GM12878 (cell line): ENCODE data around the gene DNAJC11. TPM values are rescaled to one million over a fixed set of nuclear protein-coding genes. Genes with fewer than 3 reads are reported as not detected.

Experiments used
- ATAC-seq: fragments of 200-7000 bp; cut with Tn5 transposase; 3 replicates; pipeline ENCODE4 v1.9.1; 2020; ENCODE audit warnings: mild to moderate bottlenecking, moderate library complexity
- BruUV-seq: library from RNA; stranded (reverse); fragments of 400-500 nt; replicated peaks from 2 replicates; lab custom pipeline; 2021; lab: Mats Ljungman, UMichigan
- CTCF ChIA-PET: fragments of 300-600 bp; sonication (Branson Sonifier 250); formaldehyde crosslinking; extraction: SDS; loops from one replicate; lab custom pipeline; 2021; ENCODE audit warnings: inconsistent platforms; lab: Yijun Ruan, JAX
- POLR2A ChIA-PET: fragments of 350-600 bp; formaldehyde crosslinking; extraction: SDS; loops from one replicate; lab custom pipeline; 2021; ENCODE audit warnings: inconsistent platforms; lab: Charles Lee
- RAD21 ChIA-PET: fragments of 300-600 bp; sonication (Branson Sonifier 250); formaldehyde crosslinking; loops from one replicate; lab custom pipeline; 2023; ENCODE audit warnings: antibody characterized with exemption; ENCODE audit not compliant: unreplicated experiment; lab: Charles Lee
- SMC1A ChIA-PET: fragments of 300-600 bp; sonication (Branson Sonifier 250); formaldehyde crosslinking; loops from one replicate; lab custom pipeline; 2023; ENCODE audit not compliant: unreplicated experiment, uncharacterized antibody; lab: Charles Lee
- DNase-seq: peaks from one replicate; pipeline ENCODE4 v3.0.0-alpha.2; 2011; ENCODE audit warnings: low read depth, low spot score
- FAIRE-seq: peaks from 3 replicates; lab custom pipeline; 2011; peaks lifted over from hg19 to GRCh38; lab: Jason Lieb, UNC
- H2AFZ ChIP-seq: 2 replicates; pipeline ENCODE4 v1.6.0; 2011; ENCODE audit warnings: low read depth, low read length, control low read depth; ENCODE audit not compliant: control insufficient read depth
- H3K27ac ChIP-seq: 2 replicates; pipeline ENCODE4 v1.5.1; 2011; ENCODE audit warnings: control low read depth; ENCODE audit not compliant: control insufficient read depth, insufficient read depth
- H3K27me3 ChIP-seq, 2 experiments: replicated peaks in 1 of 2; 2 replicates each; pipeline versions ENCODE4 v1.6.0 to v1.6.1; 2011; ENCODE audit warnings: low read length in 1 of 2; ENCODE audit not compliant: control insufficient read depth in 2 of 2, insufficient read depth in 2 of 2
- H3K36me3 ChIP-seq, 2 experiments: 2 replicates each; pipeline ENCODE4 v1.5.1; 2011; ENCODE audit warnings: low read length in 1 of 2; ENCODE audit not compliant: control insufficient read depth in 2 of 2, insufficient read depth in 2 of 2
- H3K4me1 ChIP-seq: 2 replicates; pipeline ENCODE4 v1.6.1; 2011; ENCODE audit warnings: mild to moderate bottlenecking, low read length, moderate library complexity, mixed read lengths; ENCODE audit not compliant: control insufficient read depth, insufficient read depth
- H3K4me2 ChIP-seq: 2 replicates; pipeline ENCODE4 v1.6.0; 2011; ENCODE audit warnings: control low read depth; ENCODE audit not compliant: control insufficient read depth, insufficient read depth
- H3K4me3 ChIP-seq: fragments of 200-600 bp; sonication (generic); 2 replicates; pipeline ENCODE4 v1.5.1; 2016
- H3K79me2 ChIP-seq: 2 replicates; pipeline ENCODE4 v1.6.0; 2011; ENCODE audit warnings: low read length; ENCODE audit not compliant: control insufficient read depth, insufficient read depth
- H3K9ac ChIP-seq: 2 replicates; pipeline ENCODE4 v1.8.0; 2011; ENCODE audit warnings: low read length, control low read depth, mixed read lengths; ENCODE audit not compliant: control insufficient read depth, insufficient read depth
- H3K9me3 ChIP-seq: replicated peaks from 3 replicates; pipeline ENCODE4 v1.5.1; 2011; ENCODE audit warnings: mild to moderate bottlenecking, low read length; ENCODE audit not compliant: control insufficient read depth, insufficient read depth
- H4K20me1 ChIP-seq: 2 replicates; pipeline ENCODE4 v1.6.0; 2011; ENCODE audit not compliant: control insufficient read depth, insufficient read depth
- BHLHE40 ChIP-seq, 2 experiments: fragments of 450-650 bp in 1 of 2; IDR thresholded peaks; 2 replicates each; pipeline ENCODE4 v1.6.1; 2011 to 2017; ENCODE audit warnings: low read depth in 2 of 2, borderline replicate concordance in 1 of 2, improper control_type of control experiment in 1 of 2, low read length in 1 of 2, mild to moderate bottlenecking in 1 of 2
- ETV6 ChIP-seq, 2 experiments: fragments of 450-650 bp in 1 of 2; IDR thresholded peaks in 1 of 2; conservative IDR thresholded peaks in 1 of 2; 2 replicates each; pipeline ENCODE4 v1.6.1; 2014; ENCODE audit warnings: antibody characterized with exemption in 1 of 2, borderline replicate concordance in 1 of 2, low read depth in 1 of 2, mild to moderate bottlenecking in 1 of 2, moderate library complexity in 1 of 2
- GABPA ChIP-seq: IDR thresholded peaks from 2 replicates; pipeline ENCODE4 v1.6.1; 2014; ENCODE audit warnings: antibody characterized with exemption, low read depth, mild to moderate bottlenecking, inconsistent platforms
- HCFC1 ChIP-seq: fragments of 150-350 bp; IDR thresholded peaks from 2 replicates; pipeline ENCODE4 v1.6.1; 2014; ENCODE audit warnings: low read length
- IRF4 ChIP-seq: IDR thresholded peaks from 2 replicates; pipeline ENCODE4 v1.6.1; 2011; ENCODE audit warnings: low read depth, low read length
- IRF5 ChIP-seq: fragments of 450-650 bp; IDR thresholded peaks from 2 replicates; pipeline ENCODE4 v1.6.1; 2017; ENCODE audit warnings: borderline replicate concordance
- MYB ChIP-seq: fragments of 150-350 bp; IDR thresholded peaks from 2 replicates; pipeline ENCODE4 v1.6.1; 2014; ENCODE audit warnings: mild to moderate bottlenecking, low read depth, low read length, borderline replicate concordance
- SPI1 ChIP-seq: IDR thresholded peaks from 2 replicates; pipeline ENCODE4 v1.6.1; 2011; ENCODE audit warnings: low read depth, mild to moderate bottlenecking, low read length, moderate library complexity, borderline replicate concordance; ENCODE audit not compliant: insufficient read depth
- ZBTB33 ChIP-seq: fragments of 450-650 bp; IDR thresholded peaks from 2 replicates; pipeline ENCODE4 v1.6.1; 2017; ENCODE audit warnings: mild to moderate bottlenecking
- ZNF24 ChIP-seq: fragments of 450-650 bp; IDR thresholded peaks from 2 replicates; pipeline ENCODE4 v1.6.1; 2017; ENCODE audit warnings: antibody characterized with exemption, mild to moderate bottlenecking
- ZNF274 ChIP-seq: IDR thresholded peaks from one replicate; pipeline ENCODE4 v1.8.0; 2011; ENCODE audit not compliant: insufficient read length, insufficient read depth
- ZZZ3 ChIP-seq: IDR thresholded peaks from 2 replicates; pipeline ENCODE4 v1.6.1; 2011; ENCODE audit warnings: low read depth; ENCODE audit not compliant: control insufficient read depth, insufficient read length
- WGBS: methylation state at CpG from one replicate; pipeline ENCODE4 v1.1.6; 2016; ENCODE audit warnings: low lambda C conversion rate; ENCODE audit not compliant: insufficient replicate concordance, insufficient coverage; ENCODE audit errors: missing lambda C conversion rate; 5-methylcytosine and 5-hydroxymethylcytosine counted together
- in situ Hi-C: fragments of 300-500 bp; cut with MboI; formaldehyde crosslinking; loops from 9 replicates; pipeline ENCODE4 v1.14.3; 2018; ENCODE audit warnings: mixed read lengths
- intact Hi-C: fragments of 100-400 bp; cut with micrococcal nuclease; formaldehyde crosslinking; loops from one replicate; pipeline ENCODE4 v1.14.2; 2022; ENCODE audit not compliant: unreplicated experiment
- polyA plus RNA-seq, 11 experiments: library from polyadenylated mRNA; depleted of rRNA in 4 of 11; unstranded in 6 of 11; stranded (reverse) in 5 of 11; fragments of >200 nt; fragmentation: Nextera tagmentation in 4 of 11; fragmentation: Illumina TruSeq in 1 of 11; extraction: Ambion mirVana in 4 of 11; extraction: Trizol in 1 of 11; gene quantifications; 1 replicate in 1 of 11; 2 replicates in 10 of 11; pipeline versions ENCODE4 v1.2.1 to v1.2.3, GENCODE V29; 2011 to 2016; ENCODE audit warnings: inconsistent platforms in 2 of 11, missing spikeins in 2 of 11, low read depth in 1 of 11
- total RNA-seq, 4 experiments: library from RNA; depleted of rRNA in 3 of 4; stranded (reverse); fragments of >200 nt in 3 of 4; fragmentation: Illumina TruSeq in 1 of 4; extraction: Trizol in 1 of 4; gene quantifications; 2 replicates each; pipeline versions ENCODE4 v1.2.1 to v1.2.3, GENCODE V29; 2013 to 2021
- TF ChIP-seq, protein P1 (sequence below): fragments of 450-650 bp; formaldehyde crosslinking; IDR thresholded peaks from 2 replicates; pipeline ENCODE4 v1.4.0; 2022; ENCODE audit warnings: mild to moderate bottlenecking, moderate library complexity

The DNAJC11 gene
- total and polyA plus RNA-seq, 10 of the 15 experiments (the other 5 are each of a cell fraction or from before 2014, with no cell fraction given) = 5.0 to 58.8 (median 39.5) TPM

GRCh38 chr1:6613361-6614018, 88.1 kb downstream of the DNAJC11 start, which contains the start of gene PHF13 (continued):
- TF ChIP-seq IRF5 (no peak), ETV6 (conservative IDR thresholded peaks at IDR 0.05 in 1 of 2, IDR thresholded peaks at IDR 0.05 in 1 of 2; ENCODE audit: borderline replicate concordance in 1 of 2, low read depth in 1 of 2) (no peak)
- TF ChIP-seq, protein P1, sequence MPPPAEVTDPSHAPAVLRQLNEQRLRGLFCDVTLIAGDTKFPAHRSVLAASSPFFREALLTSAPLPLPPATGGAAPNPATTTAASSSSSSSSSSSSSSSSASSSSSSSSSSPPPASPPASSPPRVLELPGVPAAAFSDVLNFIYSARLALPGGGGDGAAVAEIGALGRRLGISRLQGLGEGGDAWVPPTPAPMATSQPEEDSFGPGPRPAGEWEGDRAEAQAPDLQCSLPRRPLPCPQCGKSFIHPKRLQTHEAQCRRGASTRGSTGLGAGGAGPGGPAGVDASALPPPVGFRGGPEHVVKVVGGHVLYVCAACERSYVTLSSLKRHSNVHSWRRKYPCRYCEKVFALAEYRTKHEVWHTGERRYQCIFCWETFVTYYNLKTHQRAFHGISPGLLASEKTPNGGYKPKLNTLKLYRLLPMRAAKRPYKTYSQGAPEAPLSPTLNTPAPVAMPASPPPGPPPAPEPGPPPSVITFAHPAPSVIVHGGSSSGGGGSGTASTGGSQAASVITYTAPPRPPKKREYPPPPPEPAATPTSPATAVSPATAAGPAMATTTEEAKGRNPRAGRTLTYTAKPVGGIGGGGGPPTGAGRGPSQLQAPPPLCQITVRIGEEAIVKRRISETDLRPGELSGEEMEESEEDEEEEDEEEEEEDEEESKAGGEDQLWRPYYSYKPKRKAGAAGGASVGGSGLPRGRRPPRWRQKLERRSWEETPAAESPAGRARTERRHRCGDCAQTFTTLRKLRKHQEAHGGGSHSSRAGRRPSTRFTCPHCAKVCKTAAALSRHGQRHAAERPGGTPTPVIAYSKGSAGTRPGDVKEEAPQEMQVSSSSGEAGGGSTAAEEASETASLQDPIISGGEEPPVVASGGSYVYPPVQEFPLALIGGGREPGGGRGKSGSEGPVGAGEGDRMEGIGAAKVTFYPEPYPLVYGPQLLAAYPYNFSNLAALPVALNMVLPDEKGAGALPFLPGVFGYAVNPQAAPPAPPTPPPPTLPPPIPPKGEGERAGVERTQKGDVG (CRISPR knock-in tag) = no peak

GRCh38 chr1:6612641-6613360, 88.8 kb downstream of the DNAJC11 start:
- no peaks in the 10 kb centered on the region for H3K27me3 ChIP-seq
- no peak for TF ChIP-seq ZNF274
- TF ChIP-seq BHLHE40 (IDR thresholded peaks at IDR 0.05; ENCODE audit: borderline replicate concordance in 1 of 2, low read depth in 2 of 2, low read length in 1 of 2) = no peak
- TF ChIP-seq GABPA = no peak
- TF ChIP-seq ZNF24 = 0 out of 2 replicates have a peak, but pooled peaks have one; percentile 44
- no peak for TF ChIP-seq SPI1
- TF ChIP-seq HCFC1 = no peak
- TF ChIP-seq ZZZ3 = no peak
- TF ChIP-seq IRF4 = no peak
- TF ChIP-seq ZBTB33 = no peak
- no peak for TF ChIP-seq MYB

More at GRCh38 chr1:6612641-6613360, 88.8 kb downstream of the DNAJC11 start:
- Histone ChIP-seq H3K9ac (peak overlapping the region; percentile 67), H3K79me2 (peaks cover 22% of the 10 kb centered on the region), H3K27ac (peak overlapping the region; percentile 4; the same call in 1 of the 2 replicates), H3K9me3 (no peaks in the 10 kb centered on the region), H4K20me1 (no peaks in the 10 kb centered on the region), H3K4me3 (peak overlapping the region; percentile 77), H3K36me3 (peaks cover 0 to 1% of the 10 kb centered on the region in 2 experiments; a peak in 3 of 4 replicates), H3K4me2 (peak overlapping the region; percentile 98), H3K4me1 (no peaks in the 10 kb centered on the region), H2AFZ (peak overlapping the region; percentile 88)
- FAIRE-seq = no peak
- DNase-seq = no peak
- intact Hi-C loops = loop anchor here (1.0 to 10.0 kb wide), 3 partner anchors 10 to 172 kb away; partner anchors contain the start of genes CAMTA1, KLHL21 and NOL9
- POLR2A ChIA-PET = interaction anchor here (0.7 to 1.3 kb wide), 3 partner anchors 9 to 12 kb away, joined by 3 read pairs; no protein-coding TSS in a partner anchor
- CTCF ChIA-PET = interaction anchor here (1.0 to 1.2 kb wide), 2 partner anchors 9 to 13 kb away, joined by 3 to 4 read pairs; no protein-coding TSS in a partner anchor
- 3% methylated on average over 41 of the region's 67 CpGs for WGBS
- no TSS peak for BruUV-seq
- RAD21 ChIA-PET = no interaction called here
- in situ Hi-C loops = no loop called here
- ATAC-seq = peak; percentile 54
- SMC1A ChIA-PET = interaction anchor here (1.2 to 1.3 kb wide), 2 partner anchors 9 to 13 kb away, joined by 3 to 5 read pairs; no protein-coding TSS in a partner anchor
